ENCODE measurements around the gene TFPI.
"Not testable (repeated sequence)": the region's sequence is repeated elsewhere in the genome, so short reads cannot be mapped to it uniquely, and the experiment has no call there.

Gene TFPI

DNA sequence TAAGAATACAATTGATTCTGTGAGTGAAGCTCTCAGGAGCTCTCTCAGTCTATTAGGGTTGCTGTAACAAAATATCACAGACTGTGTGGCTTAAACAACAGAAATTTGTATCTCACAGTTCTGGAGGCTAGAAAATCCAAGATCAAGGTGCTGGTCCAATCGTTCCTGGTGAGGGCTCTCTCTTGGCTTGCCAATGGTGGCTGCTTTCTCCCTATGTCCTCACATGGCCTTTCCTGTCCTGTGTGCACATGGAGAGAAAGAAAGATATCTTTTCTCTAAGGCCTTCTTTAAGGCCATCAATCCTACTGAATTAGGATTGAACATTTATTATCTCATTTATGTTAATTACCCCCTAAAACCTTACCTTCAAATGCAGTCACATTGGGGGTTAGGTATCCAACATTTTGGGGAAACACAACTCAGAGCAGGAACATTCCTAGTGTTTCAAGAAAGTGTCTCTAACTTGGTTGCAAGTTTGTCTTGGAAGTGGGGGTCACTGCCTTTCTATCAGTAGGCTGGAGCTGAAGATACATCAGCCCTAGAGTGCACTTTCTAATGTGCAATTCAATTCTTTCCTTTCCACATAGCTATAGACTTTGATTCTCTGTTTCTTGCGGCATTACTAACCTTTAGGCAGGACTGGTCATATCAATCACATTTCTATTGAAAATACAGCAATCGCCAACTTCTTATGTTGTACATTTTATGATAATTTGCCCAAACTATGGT lies 24.8 kb downstream of the TFPI start:
- DNase-seq (ENCODE audit: low read depth in 2 of 3, low spot score in 2 of 3) = no peak

DNA sequence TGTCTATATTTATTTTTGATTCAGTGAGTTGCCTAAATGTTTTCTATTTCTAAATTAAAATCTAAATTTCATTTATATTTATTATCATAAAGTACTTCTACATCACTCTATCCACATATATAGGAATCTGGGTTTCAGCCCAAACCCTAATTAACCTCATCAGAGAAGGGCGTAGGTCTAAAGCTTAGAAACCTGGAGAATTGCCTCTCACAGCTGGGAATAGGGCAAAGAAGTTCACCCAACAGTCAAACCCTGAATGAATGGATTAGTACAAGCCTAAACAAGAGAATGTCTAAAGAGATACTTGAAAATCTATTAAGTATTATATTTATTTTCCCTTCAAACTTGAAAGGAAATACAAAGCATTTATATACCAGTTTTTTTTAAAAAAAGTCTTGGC lies 26.2 kb downstream of the TFPI start:
- no peak for DNase-seq (ENCODE audit: low read depth in 2 of 3, low spot score in 2 of 3)

DNA sequence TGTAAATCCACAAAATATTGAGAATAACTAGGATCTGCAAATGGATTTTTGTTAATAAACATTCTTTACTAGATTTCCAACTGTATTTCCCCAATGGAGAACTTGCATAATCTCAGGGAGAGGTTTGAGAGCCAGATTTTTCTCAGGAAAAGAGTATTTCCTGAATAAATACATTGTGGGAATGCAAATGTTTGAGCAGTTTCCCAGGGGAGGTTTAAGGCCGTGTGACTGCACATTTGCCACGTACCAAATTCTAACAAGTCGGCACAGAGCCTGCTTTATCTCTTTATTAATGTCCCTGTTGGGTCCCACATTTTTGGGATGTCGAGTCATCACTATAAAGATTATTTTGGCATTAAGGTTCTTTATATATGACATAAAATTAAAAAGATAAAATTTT lies 27.0 kb downstream of the TFPI start:
- DNase-seq (ENCODE audit: low read depth in 2 of 3, low spot score in 2 of 3) = no peak

GRCh38 chr2:187526792-187527191 lies 27.4 kb downstream of the TFPI start:
- no peak for DNase-seq (ENCODE audit: low read depth in 2 of 3, low spot score in 2 of 3)

- DNase-seq (ENCODE audit: low read depth in 2 of 3, low spot score in 2 of 3) = no peak
Observed at GRCh38 chr2:187525163-187525900, 28.9 kb downstream of the TFPI start.

DNA sequence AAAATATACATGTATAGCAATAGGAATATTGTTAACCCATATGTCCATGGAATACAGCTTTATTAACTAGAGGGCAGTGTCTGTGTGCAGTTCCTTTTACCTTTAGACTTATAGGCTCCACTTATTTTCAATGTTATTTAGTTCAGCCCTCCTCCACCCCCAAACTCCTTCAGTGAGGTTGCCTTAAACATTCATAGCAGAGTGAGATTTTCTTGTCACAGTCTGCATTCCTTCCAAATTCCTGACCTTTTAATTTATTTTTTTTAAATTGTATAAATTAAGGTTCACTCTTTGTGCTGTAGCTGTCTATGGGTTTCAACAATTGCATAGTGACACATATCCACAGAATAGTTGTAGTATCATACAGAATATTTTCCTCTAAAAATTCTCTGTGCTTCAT lies 30.9 kb downstream of the TFPI start:
- DNase-seq (ENCODE audit: low read depth in 2 of 3, low spot score in 2 of 3) = no peak

DNA sequence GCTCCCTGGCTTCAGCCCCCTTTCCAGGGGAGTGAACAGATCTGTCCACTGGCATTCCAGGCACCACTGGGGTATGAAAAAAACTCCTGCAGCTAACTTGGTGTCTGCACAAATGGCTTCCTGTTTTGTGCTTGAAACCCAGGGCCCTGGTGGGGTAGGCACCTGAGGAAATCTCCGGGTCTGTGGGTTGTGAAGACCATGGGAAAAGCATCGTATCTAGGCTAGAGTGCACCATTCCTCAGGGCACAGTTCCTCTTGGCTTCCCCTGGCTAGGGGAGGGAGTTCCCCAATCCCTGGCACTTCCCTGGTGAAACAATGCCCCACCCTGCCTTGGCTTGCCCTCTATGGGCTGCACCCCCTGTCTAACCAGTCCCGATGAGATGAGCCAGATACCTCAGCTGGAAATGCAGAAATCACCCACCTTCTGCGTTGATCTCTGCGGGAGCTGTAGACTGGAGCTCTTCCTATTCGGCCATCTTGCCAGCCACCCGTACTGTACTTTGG lies 34.1 kb downstream of the TFPI start:
- DNase-seq (ENCODE audit: low read depth in 2 of 3, low spot score in 2 of 3) = no peak

GRCh38 chr2:187519419-187520120 lies 34.7 kb downstream of the TFPI start:
- DNase-seq (ENCODE audit: low read depth in 2 of 3, low spot score in 2 of 3) = no peak

GRCh38 chr2:187517750-187518361 lies 36.4 kb downstream of the TFPI start:
- not testable (repeated sequence) for DNase-seq (ENCODE audit: low read depth in 2 of 3, low spot score in 2 of 3)

- DNase-seq (ENCODE audit: low read depth in 2 of 3, low spot score in 2 of 3) = not testable (repeated sequence)
Observed at GRCh38 chr2:187516630-187517510, 37.4 kb downstream of the TFPI start.

DNA sequence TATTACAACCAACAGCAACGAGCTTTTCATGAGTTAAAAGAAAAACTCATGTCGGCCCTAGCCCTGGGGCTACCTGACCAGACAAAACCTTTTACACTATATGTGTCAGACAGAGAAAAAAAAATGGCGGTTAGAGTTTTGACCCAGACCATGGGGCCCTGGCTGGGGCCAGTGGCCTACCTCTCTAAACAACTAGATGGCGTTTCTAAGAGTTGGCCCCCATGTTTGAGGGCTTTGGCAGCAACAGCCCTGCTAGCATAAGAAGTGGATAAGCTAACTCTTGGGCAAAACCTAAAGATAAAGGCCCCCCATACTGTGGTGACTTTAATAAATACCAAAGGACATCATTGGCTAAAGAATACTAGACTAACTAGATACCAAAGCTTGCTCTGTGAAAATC lies 39.3 kb downstream of the TFPI start:
- no peak for DNase-seq (ENCODE audit: low read depth in 2 of 3, low spot score in 2 of 3)

GRCh38 chr2:187514235-187514829 lies 39.9 kb downstream of the TFPI start:
- not testable (repeated sequence) for DNase-seq (ENCODE audit: low read depth in 2 of 3, low spot score in 2 of 3)

DNA sequence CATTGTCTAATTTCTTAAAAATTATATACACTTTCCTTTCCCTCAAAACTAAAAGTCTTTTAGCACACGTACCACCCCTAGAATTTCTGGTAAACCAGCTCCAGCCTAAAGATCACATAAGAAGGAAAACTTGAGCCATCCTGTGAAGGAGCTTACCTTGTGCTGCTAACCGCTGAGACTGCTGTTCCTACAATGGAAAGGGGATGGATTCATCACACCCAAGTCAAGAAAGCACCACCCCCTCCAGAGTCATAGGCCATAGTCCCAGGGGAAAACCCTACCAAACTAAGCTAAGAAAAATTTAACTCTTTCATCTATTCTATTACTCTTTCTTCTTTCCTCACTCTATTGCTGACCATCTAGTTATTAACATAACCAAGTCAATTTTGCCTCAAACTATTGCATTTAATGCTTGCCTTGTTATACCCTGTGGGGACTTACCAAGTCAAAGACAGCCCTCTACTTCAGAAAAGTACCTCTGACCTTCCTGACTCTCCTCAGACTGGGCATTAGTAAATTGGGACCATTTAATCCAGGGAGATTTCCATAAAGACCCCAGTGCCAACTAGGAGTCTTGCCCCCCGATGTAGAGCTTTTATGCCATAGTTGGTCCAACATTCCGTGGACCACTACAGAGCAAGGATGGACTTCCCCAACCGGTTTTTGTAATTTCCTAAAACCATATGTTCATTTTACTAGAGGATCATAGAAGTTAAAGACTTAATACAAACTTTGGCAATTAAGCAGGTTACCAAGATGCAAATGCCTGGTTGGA lies 40.6 kb downstream of the TFPI start:
- not testable (repeated sequence) for DNase-seq (ENCODE audit: low read depth in 2 of 3, low spot score in 2 of 3)

- no peak for DNase-seq (ENCODE audit: low read depth in 2 of 3, low spot score in 2 of 3)
Observed at GRCh38 chr2:187511356-187512315, 42.6 kb downstream of the TFPI start.

- DNase-seq (ENCODE audit: low read depth in 2 of 3, low spot score in 2 of 3) = not testable (repeated sequence)
Observed at GRCh38 chr2:187510419-187511355, 43.5 kb downstream of the TFPI start.

- no peak for DNase-seq (ENCODE audit: low read depth in 2 of 3, low spot score in 2 of 3)
Observed at GRCh38 chr2:187509667-187510417, 44.4 kb downstream of the TFPI start.
